Colon (tissue), 2 donors: ENCODE results near the gene PLXNC1.

ENCODE experiments used
- FAIRE-seq: peaks from 2 replicates; lab custom pipeline; 2012; peaks lifted over from hg19 to GRCh38; lab: Jason Lieb, UNC
- donor health status: control.
- donor health status: control.

PLXNC1 gene

GRCh38 chr12:94266796-94267536 lies 118.6 kb downstream of the PLXNC1 start:
- no peak for FAIRE-seq

GRCh38 chr12:94267537-94267872 lies 119.1 kb downstream of the PLXNC1 start:
- no peak for FAIRE-seq

- no peak for FAIRE-seq
Observed at GRCh38 chr12:94267921-94268471, 119.6 kb downstream of the PLXNC1 start.

- no peak for FAIRE-seq
Observed at GRCh38 chr12:94269316-94269999, 121.1 kb downstream of the PLXNC1 start.

- FAIRE-seq: no peak
Observed at GRCh38 chr12:94271351-94271750, 123.0 kb downstream of the PLXNC1 start.

- FAIRE-seq: no peak
Observed at GRCh38 chr12:94272280-94272679, 123.9 kb downstream of the PLXNC1 start.

GRCh38 chr12:94273272-94273671 lies 124.9 kb downstream of the PLXNC1 start:
- FAIRE-seq: no peak

- FAIRE-seq: no peak
Observed at GRCh38 chr12:94276725-94277124, 128.3 kb downstream of the PLXNC1 start.

- FAIRE-seq: no peak
Observed at GRCh38 chr12:94277426-94278000, 129.1 kb downstream of the PLXNC1 start.

GRCh38 chr12:94280063-94280462 lies 131.7 kb downstream of the PLXNC1 start:
- no peak for FAIRE-seq

GRCh38 chr12:94282675-94283074 lies 134.3 kb downstream of the PLXNC1 start:
- FAIRE-seq: no peak

GRCh38 chr12:94284046-94284445 lies 135.7 kb downstream of the PLXNC1 start:
- no peak for FAIRE-seq

GRCh38 chr12:94284859-94285258 lies 136.5 kb downstream of the PLXNC1 start:
- FAIRE-seq: no peak

- FAIRE-seq: no peak
Observed at GRCh38 chr12:94285943-94286582, 137.7 kb downstream of the PLXNC1 start.

- no peak for FAIRE-seq
Observed at GRCh38 chr12:94286583-94287244, 138.3 kb downstream of the PLXNC1 start.

- no peak for FAIRE-seq
Observed at GRCh38 chr12:94287245-94287628, 138.9 kb downstream of the PLXNC1 start.

GRCh38 chr12:94289461-94290312 lies 141.3 kb downstream of the PLXNC1 start:
- no peak for FAIRE-seq

GRCh38 chr12:94290353-94290752 lies 142.0 kb downstream of the PLXNC1 start:
- no peak for FAIRE-seq

- no peak for FAIRE-seq
Observed at GRCh38 chr12:94297096-94297699, 148.8 kb downstream of the PLXNC1 start.

GRCh38 chr12:94297876-94298505 lies 149.6 kb downstream of the PLXNC1 start:
- FAIRE-seq: no peak
